Measurements from ENCODE around the gene RASGRP2.

RASGRP2 gene

DNA sequence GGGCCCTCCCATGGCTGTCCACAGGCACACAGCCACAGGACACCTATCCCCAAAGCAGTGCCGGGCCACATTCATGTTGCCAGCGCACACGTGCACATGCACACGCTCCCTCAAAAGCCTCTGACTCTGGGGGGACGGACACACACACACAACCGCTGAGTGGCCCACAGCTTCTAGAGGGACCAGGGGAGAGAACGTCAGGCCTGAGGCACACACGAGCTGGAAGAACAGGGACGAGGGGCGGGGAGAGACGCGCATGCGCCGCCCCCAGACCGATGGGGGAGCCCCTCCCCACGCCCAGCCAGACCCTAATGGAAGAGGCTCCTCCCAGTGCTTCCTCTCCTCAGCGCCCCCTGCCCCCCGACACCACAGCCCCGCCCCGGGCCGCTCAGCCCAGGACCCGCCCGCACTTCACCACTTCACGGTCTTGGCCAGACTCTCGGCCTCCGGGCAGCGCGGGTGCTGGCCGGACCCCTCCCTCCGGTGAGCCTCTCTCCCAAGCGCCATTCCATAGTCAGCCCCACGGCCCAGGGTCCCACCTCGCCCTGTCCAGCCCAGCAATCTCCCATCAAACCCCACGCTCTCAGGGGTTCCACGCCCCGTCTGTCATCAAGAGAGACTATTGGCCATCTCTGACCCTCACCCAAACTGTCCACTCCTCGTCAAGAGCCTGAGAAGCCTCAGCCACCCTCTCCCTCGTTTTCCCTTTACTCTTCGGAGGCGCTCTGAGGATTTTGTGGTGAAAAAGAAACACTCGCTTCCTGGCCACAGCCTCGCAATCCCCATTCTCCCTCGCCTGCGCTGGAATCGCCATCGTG lies 32.6 kb downstream of the RASGRP2 start:
- Histone ChIP-seq H4K8ac (ENCODE audit: low read depth, low read length) (no peak overlapping the region), H2AK5ac (ENCODE audit: low read length) (no peak overlapping the region), H3K18ac (ENCODE audit: low read length) (no peak overlapping the region), H3K23ac (ENCODE audit: low read length) (no peak overlapping the region), H3K79me2 (ENCODE audit: control insufficient read depth, insufficient read depth, low read length, poor library complexity) (no peaks in the 10 kb centered on the region), H3K27me3 (ENCODE audit: insufficient read depth, low read length) (peaks cover 39% of the 10 kb centered on the region), H3K4me2 (ENCODE audit: low read length) (no peak overlapping the region), H2AFZ (ENCODE audit: insufficient read depth, low read length, poor library complexity) (no peak overlapping the region), H3K36me3 (ENCODE audit: control insufficient read depth in 1 of 2, insufficient read depth in 2 of 2, low read length in 2 of 2) (no peaks in the 10 kb centered on the region), H3K9ac (ENCODE audit: low read length) (no peak overlapping the region), H3K4ac (ENCODE audit: low read depth, low read length) (no peak overlapping the region), H4K12ac (ENCODE audit: low read depth, low read length) (no peak overlapping the region), H3K27ac (ENCODE audit: low read depth, low read length) (no peak overlapping the region), H2BK12ac (ENCODE audit: low read length) (no peak overlapping the region), H3K79me1 (ENCODE audit: low read length) (no peaks in the 10 kb centered on the region), H2BK5ac (ENCODE audit: low read depth, low read length, poor library complexity) (no peak overlapping the region), H4K91ac (ENCODE audit: low read depth, low read length) (no peak overlapping the region), H3K4me3 (ENCODE audit: low read depth, low read length) (no peak overlapping the region), H3K4me1 (ENCODE audit: control insufficient read depth in 1 of 2, insufficient read depth in 2 of 2, low read length in 2 of 2) (peaks cover 3 to 5% of the 10 kb centered on the region in 2 experiments), H2BK120ac (ENCODE audit: insufficient read depth, low read length, poor library complexity) (no peak overlapping the region), H3K14ac (ENCODE audit: low read length) (no peak overlapping the region), H3K9me3 (ENCODE audit: insufficient read depth, low read depth, low read length) (peaks cover 15% of the 10 kb centered on the region)
- no CpG with 5 or more reads among the region's 46 CpGs for WGBS (ENCODE audit: extremely low coverage, insufficient coverage, insufficient read length)
- DNase-seq = no peak

GRCh38 chr11:64710418-64711137 lies 33.4 kb downstream of the RASGRP2 start:
- H3K79me1 ChIP-seq (ENCODE audit: low read length) = no peaks in the 10 kb centered on the region
- H3K18ac ChIP-seq (ENCODE audit: low read length) = no peak overlapping the region
- no peak overlapping the region for H3K14ac ChIP-seq (ENCODE audit: low read length)
- H3K4me2 ChIP-seq (ENCODE audit: low read length) = no peak overlapping the region
- H3K79me2 ChIP-seq (ENCODE audit: control insufficient read depth, insufficient read depth, low read length, poor library complexity) = no peaks in the 10 kb centered on the region
- H3K27me3 ChIP-seq (ENCODE audit: insufficient read depth, low read length) = peaks cover 39% of the 10 kb centered on the region
- H3K4ac ChIP-seq (ENCODE audit: low read depth, low read length) = no peak overlapping the region
- H2AK5ac ChIP-seq (ENCODE audit: low read length) = no peak overlapping the region
- H3K9ac ChIP-seq (ENCODE audit: low read length) = no peak overlapping the region
- H2BK5ac ChIP-seq (ENCODE audit: low read depth, low read length, poor library complexity) = no peak overlapping the region
- H3K9me3 ChIP-seq (ENCODE audit: insufficient read depth, low read depth, low read length) = peaks cover 15% of the 10 kb centered on the region
- no peaks in the 10 kb centered on the region for H3K36me3 ChIP-seq (ENCODE audit: control insufficient read depth in 1 of 2, insufficient read depth in 2 of 2, low read length in 2 of 2)
- no peak overlapping the region for H3K4me3 ChIP-seq (ENCODE audit: low read depth, low read length)
- no peak overlapping the region for H2AFZ ChIP-seq (ENCODE audit: insufficient read depth, low read length, poor library complexity)
- no peak overlapping the region for H4K12ac ChIP-seq (ENCODE audit: low read depth, low read length)
- no peak overlapping the region for H2BK120ac ChIP-seq (ENCODE audit: insufficient read depth, low read length, poor library complexity)
- peaks cover 3 to 5% of the 10 kb centered on the region in 2 experiments for H3K4me1 ChIP-seq (ENCODE audit: control insufficient read depth in 1 of 2, insufficient read depth in 2 of 2, low read length in 2 of 2)
- DNase-seq = no peak
- H3K23ac ChIP-seq (ENCODE audit: low read length) = no peak overlapping the region
- H3K27ac ChIP-seq (ENCODE audit: low read depth, low read length) = no peak overlapping the region
- no CpG with 5 or more reads among the region's 13 CpGs for whole genome bisulfite sequencing (ENCODE audit: extremely low coverage, insufficient coverage, insufficient read length)
- no peak overlapping the region for H4K91ac ChIP-seq (ENCODE audit: low read depth, low read length)
- no peak overlapping the region for H2BK12ac ChIP-seq (ENCODE audit: low read length)
- no peak overlapping the region for H4K8ac ChIP-seq (ENCODE audit: low read depth, low read length)

- Histone ChIP-seq H3K4me3 (ENCODE audit: low read depth, low read length) (no peak overlapping the region), H3K23ac (ENCODE audit: low read length) (no peak overlapping the region), H3K18ac (ENCODE audit: low read length) (no peak overlapping the region), H3K9ac (ENCODE audit: low read length) (no peak overlapping the region), H4K91ac (ENCODE audit: low read depth, low read length) (no peak overlapping the region), H3K4me1 (ENCODE audit: control insufficient read depth in 1 of 2, insufficient read depth in 2 of 2, low read length in 2 of 2) (no peaks in the 10 kb centered on the region), H3K9me3 (ENCODE audit: insufficient read depth, low read depth, low read length) (no peaks in the 10 kb centered on the region), H3K36me3 (ENCODE audit: control insufficient read depth in 1 of 2, insufficient read depth in 2 of 2, low read length in 2 of 2) (no peaks in the 10 kb centered on the region), H2BK12ac (ENCODE audit: low read length) (no peak overlapping the region), H3K14ac (ENCODE audit: low read length) (no peak overlapping the region), H4K12ac (ENCODE audit: low read depth, low read length) (no peak overlapping the region), H3K4me2 (ENCODE audit: low read length) (no peak overlapping the region), H2AK5ac (ENCODE audit: low read length) (no peak overlapping the region), H3K27ac (ENCODE audit: low read depth, low read length) (no peak overlapping the region), H2BK120ac (ENCODE audit: insufficient read depth, low read length, poor library complexity) (no peak overlapping the region), H3K79me2 (ENCODE audit: control insufficient read depth, insufficient read depth, low read length, poor library complexity) (no peaks in the 10 kb centered on the region), H4K8ac (ENCODE audit: low read depth, low read length) (no peak overlapping the region), H3K79me1 (ENCODE audit: low read length) (no peaks in the 10 kb centered on the region), H2AFZ (ENCODE audit: insufficient read depth, low read length, poor library complexity) (no peak overlapping the region), H2BK5ac (ENCODE audit: low read depth, low read length, poor library complexity) (no peak overlapping the region), H3K4ac (ENCODE audit: low read depth, low read length) (no peak overlapping the region), H3K27me3 (ENCODE audit: insufficient read depth, low read length) (peaks cover 2% of the 10 kb centered on the region)
- DNase-seq = no peak
- WGBS (ENCODE audit: extremely low coverage, insufficient coverage, insufficient read length) = no CpG with 5 or more reads among the region's 2 CpGs
These were observed 38.4 kb downstream of the RASGRP2 start for GRCh38 chr11:64705501-64705900.

DNA sequence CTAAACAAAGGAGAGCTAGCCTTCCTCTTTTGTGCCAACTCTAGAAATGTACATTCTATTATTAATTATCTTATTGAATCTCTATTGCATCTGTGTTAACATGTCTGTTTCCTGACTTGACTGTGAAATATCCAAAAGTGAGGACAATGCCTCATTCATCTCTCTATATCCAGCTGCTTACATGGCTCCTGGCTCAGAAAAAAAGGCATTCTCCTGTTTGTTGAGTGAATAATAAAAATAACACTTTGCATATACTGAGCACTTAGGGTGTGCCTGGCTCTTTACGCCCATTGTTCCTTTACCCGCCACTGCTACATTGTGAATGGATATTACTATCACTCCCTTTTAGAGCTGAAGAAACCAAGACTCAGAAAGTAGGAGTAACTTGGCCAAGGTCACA lies 40.9 kb downstream of the RASGRP2 start:
- H2BK12ac ChIP-seq (ENCODE audit: low read length) = no peak overlapping the region
- H3K4me3 ChIP-seq (ENCODE audit: low read depth, low read length) = no peak overlapping the region
- H3K14ac ChIP-seq (ENCODE audit: low read length) = no peak overlapping the region
- no peak overlapping the region for H2AFZ ChIP-seq (ENCODE audit: insufficient read depth, low read length, poor library complexity)
- H3K36me3 ChIP-seq (ENCODE audit: control insufficient read depth in 1 of 2, insufficient read depth in 2 of 2, low read length in 2 of 2) = no peaks in the 10 kb centered on the region
- H2BK120ac ChIP-seq (ENCODE audit: insufficient read depth, low read length, poor library complexity) = no peak overlapping the region
- H3K4me2 ChIP-seq (ENCODE audit: low read length) = no peak overlapping the region
- H3K4me1 ChIP-seq (ENCODE audit: control insufficient read depth in 1 of 2, insufficient read depth in 2 of 2, low read length in 2 of 2) = no peaks in the 10 kb centered on the region
- H3K23ac ChIP-seq (ENCODE audit: low read length) = no peak overlapping the region
- H3K9ac ChIP-seq (ENCODE audit: low read length) = no peak overlapping the region
- H3K18ac ChIP-seq (ENCODE audit: low read length) = no peak overlapping the region
- no peak overlapping the region for H4K12ac ChIP-seq (ENCODE audit: low read depth, low read length)
- H3K9me3 ChIP-seq (ENCODE audit: insufficient read depth, low read depth, low read length) = no peaks in the 10 kb centered on the region
- no peak for DNase-seq
- H4K91ac ChIP-seq (ENCODE audit: low read depth, low read length) = no peak overlapping the region
- no peak overlapping the region for H2AK5ac ChIP-seq (ENCODE audit: low read length)
- no peak overlapping the region for H3K4ac ChIP-seq (ENCODE audit: low read depth, low read length)
- H3K27ac ChIP-seq (ENCODE audit: low read depth, low read length) = no peak overlapping the region
- H2BK5ac ChIP-seq (ENCODE audit: low read depth, low read length, poor library complexity) = no peak overlapping the region
- H3K79me1 ChIP-seq (ENCODE audit: low read length) = no peaks in the 10 kb centered on the region
- peaks cover 3% of the 10 kb centered on the region for H3K27me3 ChIP-seq (ENCODE audit: insufficient read depth, low read length)
- WGBS (ENCODE audit: extremely low coverage, insufficient coverage, insufficient read length) = no CpG with 5 or more reads among the region's 2 CpGs
- H4K8ac ChIP-seq (ENCODE audit: low read depth, low read length) = no peak overlapping the region
- no peaks in the 10 kb centered on the region for H3K79me2 ChIP-seq (ENCODE audit: control insufficient read depth, insufficient read depth, low read length, poor library complexity)
